Endometrial microvascular endothelial cells (primary cell): Measurements from ENCODE around the gene MOB2. TPM values are rescaled to one million over a fixed set of nuclear protein-coding genes. Genes with fewer than 3 reads are reported as not detected.

ENCODE experiments used
- in situ Hi-C: cut with HindIII; loops from 2 replicates; pipeline ENCODE4 v1.10.0; 2017; ENCODE audit warnings: low sequenced_read_pairs, low pct_unique_long_range_greater_than_20kb; ENCODE audit errors: inconsistent ontology term
- total RNA-seq: library from RNA; depleted of rRNA; stranded (reverse); fragments of >200 nt; gene quantifications from one replicate; pipeline ENCODE4 v1.2.3, GENCODE V29; 2015; ENCODE audit errors: inconsistent ontology term

Gene MOB2
- total RNA-seq, 1 donor from 2014 or later: 20.7 TPM

DNA sequence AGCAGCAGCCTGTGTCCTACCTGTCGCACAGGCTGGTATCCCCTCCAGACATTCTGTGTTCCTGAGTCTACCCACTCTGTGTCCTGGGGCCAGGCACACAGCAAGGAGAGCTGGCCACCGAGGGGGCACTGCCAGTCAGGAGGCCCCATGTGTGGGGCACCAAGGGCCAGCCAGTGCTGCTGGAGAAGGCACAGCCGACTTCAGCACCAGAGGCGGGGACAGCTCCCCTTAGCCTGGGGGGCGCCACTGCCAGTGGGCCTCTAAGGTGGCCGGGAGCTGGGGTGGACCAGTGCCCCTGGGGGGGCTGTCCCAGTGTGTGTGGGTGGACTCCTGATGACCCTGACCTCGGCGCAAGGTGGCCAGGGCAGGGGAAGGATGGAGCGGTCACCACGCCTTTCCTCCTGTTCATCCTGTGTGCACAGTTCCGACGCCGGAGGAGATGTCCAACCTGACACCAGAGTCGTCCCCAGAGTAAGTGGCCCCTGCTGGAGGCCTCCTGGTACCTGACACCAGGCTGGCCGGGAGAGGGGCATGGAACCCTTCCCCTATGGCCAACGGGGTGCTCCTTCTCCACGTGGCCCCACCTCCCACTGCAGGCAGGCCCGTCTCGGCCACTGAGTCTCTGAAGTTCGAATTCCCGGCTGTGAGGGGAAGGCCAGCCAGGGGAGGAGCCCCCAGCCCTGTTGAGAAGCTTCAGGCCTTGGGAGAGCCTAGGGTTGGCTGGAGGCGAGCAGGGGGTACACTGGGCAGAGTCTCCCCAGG is 35.4 kb downstream of the MOB2 start:
- in situ Hi-C loops: no loop called here

GRCh38 chr11:1450344-1450875 is 36.2 kb downstream of the MOB2 start:
- in situ Hi-C loops: no loop called here

GRCh38 chr11:1449490-1450243 is 36.9 kb downstream of the MOB2 start:
- in situ Hi-C loops: no loop called here

DNA sequence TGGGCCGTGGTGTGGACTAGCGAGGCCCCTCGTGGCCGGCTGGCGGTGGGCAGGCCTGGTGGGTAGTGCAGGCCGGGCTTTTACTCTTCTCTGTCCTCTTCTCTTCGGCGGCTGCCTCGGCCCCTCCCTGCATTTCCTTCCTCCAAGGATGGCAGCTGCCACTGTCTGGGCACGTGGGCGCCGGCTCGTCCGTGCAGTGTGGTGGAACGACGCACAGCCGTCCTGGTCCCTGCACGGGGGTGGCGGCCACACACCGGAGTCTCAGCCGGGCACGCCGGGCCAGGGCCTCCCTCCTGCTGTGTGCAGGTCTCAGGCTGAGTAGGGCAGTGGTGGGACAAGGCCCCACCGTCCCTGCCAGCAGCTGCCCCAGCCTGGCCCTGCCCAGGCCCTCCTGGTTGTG is 37.7 kb downstream of the MOB2 start:
- in situ Hi-C loops: no loop called here

GRCh38 chr11:1447845-1448825 is 38.4 kb downstream of the MOB2 start:
- in situ Hi-C loops: no loop called here

GRCh38 chr11:1446623-1447022 is 40.0 kb downstream of the MOB2 start:
- in situ Hi-C loops: no loop called here

GRCh38 chr11:1445741-1446445 is 40.7 kb downstream of the MOB2 start:
- in situ Hi-C loops: no loop called here

GRCh38 chr11:1444823-1445422 is 41.7 kb downstream of the MOB2 start:
- in situ Hi-C loops: no loop called here

DNA sequence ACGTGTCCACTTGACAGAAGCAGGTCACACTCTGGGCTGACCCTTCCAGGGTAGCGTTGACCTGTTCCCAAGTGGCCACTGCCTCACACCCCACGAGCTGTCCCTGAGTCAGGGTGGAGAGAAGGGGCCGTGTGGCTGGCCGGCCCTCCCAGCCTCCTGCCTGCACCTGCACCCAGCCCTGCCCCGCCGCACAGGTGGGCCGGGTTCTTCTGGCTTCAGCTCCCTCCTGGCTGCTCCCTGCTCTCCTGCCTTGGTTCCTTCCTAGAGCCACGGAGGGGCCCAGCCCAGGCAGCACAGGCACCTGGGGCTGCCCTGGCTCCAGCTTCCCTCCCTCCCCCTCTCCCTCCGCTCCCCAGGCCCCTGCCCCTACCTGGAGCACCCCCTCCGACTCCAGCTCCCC is 42.3 kb downstream of the MOB2 start:
- in situ Hi-C loops: no loop called here

DNA sequence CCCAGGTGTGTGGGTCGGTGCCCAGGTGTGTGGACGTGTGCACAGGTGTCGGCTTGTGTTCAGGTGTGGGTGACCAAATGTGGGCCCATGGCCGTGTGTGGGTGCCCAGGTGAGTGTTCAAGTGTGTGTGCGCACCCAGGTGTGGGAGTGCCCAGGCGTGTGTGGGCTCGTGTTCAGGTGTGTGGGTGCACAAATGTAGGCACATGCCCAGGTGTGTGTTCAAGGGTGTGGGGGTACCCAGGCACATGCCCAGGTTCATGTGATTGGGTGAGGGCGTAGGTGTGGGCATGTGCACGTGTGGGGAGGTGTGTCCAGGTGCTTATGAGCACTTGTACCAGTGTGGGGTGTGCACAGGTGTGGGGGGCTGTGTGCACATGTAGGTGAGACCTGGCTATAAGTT is 42.8 kb downstream of the MOB2 start:
- in situ Hi-C loops: no loop called here

- in situ Hi-C loops: no loop called here
Observed at GRCh38 chr11:1442807-1443366, 43.7 kb downstream of the MOB2 start.

GRCh38 chr11:1442163-1442562 is 44.4 kb downstream of the MOB2 start:
- in situ Hi-C loops: no loop called here

DNA sequence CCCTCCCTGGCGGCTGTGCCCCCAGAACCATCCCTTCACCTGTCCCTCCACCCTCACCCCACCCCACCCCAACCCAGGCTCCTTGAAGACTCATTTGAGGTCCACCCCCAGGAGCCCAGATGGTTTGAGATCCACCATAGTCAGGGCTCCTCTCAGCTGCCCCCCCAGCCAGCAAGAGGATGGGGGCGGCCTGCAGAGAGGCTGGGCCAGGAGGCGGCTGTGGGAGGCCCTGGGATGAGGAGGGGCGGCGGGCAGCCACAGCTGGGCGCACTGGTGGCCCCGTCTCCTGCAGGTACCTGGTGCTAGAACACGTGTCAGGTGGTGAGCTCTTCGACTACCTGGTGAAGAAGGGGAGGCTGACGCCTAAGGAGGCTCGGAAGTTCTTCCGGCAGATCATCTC is 46.1 kb downstream of the MOB2 start:
- in situ Hi-C loops: no loop called here

GRCh38 chr11:1440066-1440465 is 46.5 kb downstream of the MOB2 start:
- in situ Hi-C loops: no loop called here

DNA sequence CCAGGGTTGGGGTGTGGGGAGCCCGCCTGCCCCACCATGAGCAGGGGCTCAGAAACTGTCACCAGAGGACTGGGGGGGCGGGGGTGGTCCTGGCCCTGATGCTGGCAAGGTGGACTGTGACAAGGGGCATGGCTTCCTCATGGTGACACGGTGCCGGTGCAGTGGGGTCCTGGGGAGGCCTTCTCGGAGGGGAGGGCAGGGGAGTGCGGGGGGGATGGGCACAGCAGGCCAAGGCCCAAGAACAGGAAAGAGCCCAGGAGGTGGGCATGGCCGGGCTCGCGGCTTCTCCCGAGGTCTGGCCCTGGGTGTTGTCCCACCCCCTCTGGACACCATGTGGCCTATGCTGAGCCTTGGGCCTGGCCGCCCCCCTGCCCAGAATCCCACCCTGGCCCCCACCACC is 47.2 kb downstream of the MOB2 start:
- in situ Hi-C loops: no loop called here

GRCh38 chr11:1438967-1439330 is 47.6 kb downstream of the MOB2 start:
- in situ Hi-C loops: no loop called here

DNA sequence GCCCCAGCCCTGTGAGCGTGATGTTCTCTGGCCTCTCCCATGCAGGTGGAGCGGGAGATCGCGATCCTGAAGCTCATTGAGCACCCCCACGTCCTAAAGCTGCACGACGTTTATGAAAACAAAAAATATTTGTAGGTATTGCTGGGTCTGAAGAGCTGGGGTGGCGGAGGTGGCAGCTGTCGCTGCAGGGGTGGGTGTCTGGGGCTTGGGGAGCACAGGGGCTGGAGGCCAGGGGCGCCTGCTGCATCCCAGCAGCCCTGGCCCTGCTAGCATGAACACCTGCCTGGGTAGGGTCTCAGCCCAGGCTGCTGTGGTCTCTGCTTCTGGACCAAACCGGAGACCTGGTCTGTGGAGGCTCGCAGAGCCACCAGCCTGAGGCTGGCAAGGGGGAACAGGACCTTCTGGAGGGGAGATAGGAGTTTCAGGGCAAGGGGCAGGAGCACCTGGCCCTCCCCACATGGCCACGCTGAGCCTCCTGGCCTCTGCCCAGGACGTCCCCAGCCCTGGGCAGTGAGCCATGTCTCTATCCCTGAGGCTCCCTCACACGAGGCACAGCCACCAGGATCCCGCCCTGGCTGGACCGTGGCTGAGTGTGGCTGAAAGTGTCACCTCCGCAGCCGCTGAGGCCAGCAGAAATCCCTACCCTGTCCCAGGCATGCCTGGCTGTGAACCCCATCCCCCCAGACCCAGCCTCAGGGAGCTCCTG is 48.2 kb downstream of the MOB2 start:
- in situ Hi-C loops: no loop called here
